ENCODE measurements around the gene JAKMIP3.

DNA sequence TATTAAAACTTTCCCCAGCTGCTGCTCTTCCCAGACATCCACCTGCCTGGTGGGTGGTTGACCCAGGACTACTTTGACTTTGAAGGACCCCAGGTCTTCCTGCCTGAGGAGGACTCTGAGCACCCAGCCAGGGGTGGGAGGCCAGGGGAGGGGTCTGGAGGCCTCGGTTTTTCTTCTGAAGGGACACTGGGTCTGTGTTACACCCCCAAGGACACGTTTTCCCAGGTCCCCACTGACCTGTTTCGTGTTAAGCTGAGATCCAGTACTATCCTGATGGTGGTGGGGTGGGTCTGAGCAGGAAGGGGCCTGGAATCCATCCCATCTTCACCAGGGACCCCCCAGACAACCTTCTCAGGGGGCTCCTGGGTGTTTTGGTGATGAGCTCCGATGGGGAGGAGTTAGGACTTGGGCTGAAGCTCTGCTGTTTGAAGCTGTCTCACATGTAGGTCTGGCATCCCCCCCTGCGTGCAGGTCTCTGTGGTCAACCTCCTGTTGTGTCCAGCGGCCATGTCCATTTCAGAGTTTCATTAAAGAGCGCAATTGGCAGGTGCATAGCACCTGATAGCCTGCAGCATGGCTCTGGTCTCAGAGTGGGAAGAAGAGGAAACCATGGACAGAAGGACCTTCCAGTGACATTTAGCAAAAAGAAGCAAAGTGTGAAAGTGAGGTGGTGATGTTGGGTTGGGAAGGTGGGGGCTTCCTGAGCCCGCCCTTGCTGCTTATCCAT, 3.5 kb downstream of the JAKMIP3 start:
- TF ChIP-seq ELF4 (IDR thresholded peaks at IDR 0.05) (no peak), LEF1 (IDR thresholded peaks at IDR 0.05; ENCODE audit: borderline replicate concordance) (no peak), FOXM1 (IDR thresholded peaks at IDR 0.05; ENCODE audit: borderline replicate concordance) (no peak), FOXK2 (IDR thresholded peaks at IDR 0.05) (no peak), BHLHE40 (IDR thresholded peaks at IDR 0.05; ENCODE audit: borderline replicate concordance) (no peak), HDGF (IDR thresholded peaks at IDR 0.05; ENCODE audit: borderline replicate concordance) (no peak), SUZ12 (IDR thresholded peaks at IDR 0.05) (no peak), SP1 (IDR thresholded peaks at IDR 0.05) (no peak), TARDBP (IDR thresholded peaks at IDR 0.05) (no peak), NFRKB (IDR thresholded peaks at IDR 0.05) (no peak), PKNOX1 (IDR thresholded peaks at IDR 0.05) (no peak), ARNT (IDR thresholded peaks at IDR 0.05) (no peak), FOXA1 (IDR thresholded peaks at IDR 0.05) (no peak), CTBP1 (IDR thresholded peaks at IDR 0.05; ENCODE audit: borderline replicate concordance) (no peak)

All from HEK293T (cell line).